ENCODE measurements around the gene MADD. TPM values are rescaled to one million over a fixed set of nuclear protein-coding genes. Genes with fewer than 3 reads are reported as not detected.

MADD gene
- total RNA-seq, 1 donor = 23.7 TPM

- TF ChIP-seq CTCF (IDR thresholded peaks at IDR 0.05; ENCODE audit: insufficient read depth, low read length) = no peak
- no peak overlapping the region for H3K4me3 ChIP-seq (ENCODE audit: low read depth, low read length)
- peak; percentile 29 for DNase-seq (ENCODE audit: low read depth)
Observed at GRCh38 chr11:47264521-47264920, 5.4 kb upstream of the MADD start.

DNA sequence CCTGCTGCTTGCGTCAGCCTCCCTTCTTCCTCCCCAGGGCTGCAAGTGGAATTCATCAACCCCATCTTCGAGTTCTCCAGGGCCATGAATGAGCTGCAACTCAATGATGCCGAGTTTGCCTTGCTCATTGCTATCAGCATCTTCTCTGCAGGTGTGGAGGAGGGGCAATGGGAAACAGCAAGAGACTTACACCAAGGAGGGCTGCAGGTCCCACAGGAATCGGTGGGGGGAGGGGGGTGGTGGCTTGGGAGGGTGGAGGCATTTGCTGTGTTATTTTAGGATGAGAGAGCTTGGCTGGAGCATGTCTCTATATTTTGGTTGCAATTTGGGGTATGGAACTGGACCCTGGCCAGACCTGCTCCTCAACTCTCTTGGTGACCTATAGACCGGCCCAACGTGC is 2.1 kb upstream of the MADD start:
- no peak for DNase-seq (ENCODE audit: low read depth)
- no peak for TF ChIP-seq CTCF (IDR thresholded peaks at IDR 0.05; ENCODE audit: insufficient read depth, low read length)
- H3K4me3 ChIP-seq (ENCODE audit: low read depth, low read length) = no peak overlapping the region

GRCh38 chr11:47268448-47269001 is 1.4 kb upstream of the MADD start:
- no peak for TF ChIP-seq CTCF (IDR thresholded peaks at IDR 0.05; ENCODE audit: insufficient read depth, low read length)
- DNase-seq (ENCODE audit: low read depth) = no peak
- H3K4me3 ChIP-seq (ENCODE audit: low read depth, low read length) = no peak overlapping the region

- peak overlapping the region; percentile 84 for H3K4me3 ChIP-seq (ENCODE audit: low read depth, low read length)
- TF ChIP-seq CTCF (IDR thresholded peaks at IDR 0.05; ENCODE audit: insufficient read depth, low read length) = peak; percentile 25
- peak; percentile 79 for DNase-seq (ENCODE audit: low read depth)
Observed at GRCh38 chr11:47269002-47269828, 718 bp upstream of the MADD start.

DNA sequence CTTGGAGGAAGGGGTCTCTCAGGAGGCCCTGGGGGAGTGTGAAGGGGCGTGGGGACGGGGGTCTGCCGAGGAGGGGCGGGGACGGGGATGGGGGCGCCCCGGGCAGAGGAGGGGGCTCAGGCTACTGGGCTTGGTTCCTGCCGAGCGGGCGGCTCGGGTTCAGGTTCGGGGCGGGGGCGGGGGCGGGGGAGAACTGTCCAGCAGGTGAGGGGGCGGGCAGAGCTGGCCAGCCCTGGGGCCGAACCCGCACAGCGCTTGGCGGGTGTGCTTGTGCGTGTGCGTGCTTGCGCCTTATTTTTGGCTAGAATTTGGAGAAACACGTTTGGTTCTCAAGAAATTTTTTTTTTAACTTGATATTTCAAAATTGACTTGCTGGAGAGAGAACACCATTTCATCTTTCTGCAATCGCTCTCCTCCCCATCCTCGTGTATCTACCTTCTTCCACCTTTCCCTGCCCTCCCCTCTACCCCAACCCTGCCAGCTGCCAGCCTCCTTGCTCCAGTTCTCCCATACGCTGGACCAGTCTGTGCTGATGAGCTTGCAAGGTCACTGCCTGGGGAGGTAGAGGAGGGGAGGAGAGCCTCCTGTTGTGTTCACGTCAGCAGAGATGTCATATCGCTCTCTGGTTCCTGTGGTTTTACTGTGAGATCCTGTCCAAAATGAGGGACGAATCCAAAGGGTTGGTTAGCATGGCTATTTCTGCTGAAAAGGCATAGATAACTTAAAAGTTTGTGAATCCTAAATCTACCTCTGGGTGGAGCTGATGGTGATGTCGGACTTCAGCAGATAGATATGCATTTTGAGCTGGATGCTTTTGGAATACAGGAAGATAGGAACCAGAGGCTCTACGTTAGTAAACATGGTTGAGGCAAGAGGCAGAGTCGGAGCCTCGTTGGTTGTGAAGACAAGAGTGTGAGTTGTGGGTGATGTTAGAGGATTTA is 668 bp downstream of the MADD start:
- H3K4me3 ChIP-seq (ENCODE audit: low read depth, low read length) = peak overlapping the region; percentile 84
- TF ChIP-seq CTCF (IDR thresholded peaks at IDR 0.05; ENCODE audit: insufficient read depth, low read length) = peak; percentile 14
- peak; percentile 67 for DNase-seq (ENCODE audit: low read depth)

DNA sequence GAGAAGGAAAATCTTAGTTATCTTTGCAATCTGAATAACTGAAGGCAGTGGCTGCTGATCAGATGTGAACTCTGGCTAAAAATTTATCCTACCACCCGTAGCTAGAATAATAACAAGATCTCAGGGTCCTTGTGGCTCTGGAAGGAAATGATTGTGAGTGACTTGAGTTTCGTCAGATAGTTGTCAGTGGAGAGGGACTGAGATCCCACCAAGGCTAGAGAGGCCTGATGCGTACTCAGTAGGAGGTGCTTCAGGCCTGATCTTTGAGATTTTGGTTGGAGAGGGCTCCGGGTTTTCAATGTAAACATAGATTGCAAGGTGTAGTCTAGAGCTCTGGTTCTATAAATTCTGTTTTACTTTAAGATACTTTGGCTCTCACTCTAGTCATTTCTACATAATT is 1.4 kb downstream of the MADD start:
- H3K4me3 ChIP-seq (ENCODE audit: low read depth, low read length) = peak overlapping the region; percentile 84
- no peak for TF ChIP-seq CTCF (IDR thresholded peaks at IDR 0.05; ENCODE audit: insufficient read depth, low read length)
- no peak for DNase-seq (ENCODE audit: low read depth)
